Measurements from ENCODE around the gene TANC1. TPM values are rescaled to one million over a fixed set of nuclear protein-coding genes. Genes with fewer than 3 reads are reported as not detected.

TANC1 gene
- total and polyA plus RNA-seq, 2 donors (not counting 3 experiments of a cell fraction or from before 2014, with no cell fraction given) = 58.9 to 99.4 TPM

GRCh38 chr2:159204381-159205144 lies 236.1 kb downstream of the TANC1 start:
- Histone ChIP-seq H3K36me3 (ENCODE audit: control insufficient read depth in 2 of 2, extremely low read depth in 1 of 2, insufficient read depth in 2 of 2, low read length in 2 of 2) (peaks cover 13 to 36% of the 10 kb centered on the region in 2 experiments), H3K9me3 (replicated peaks; ENCODE audit: control insufficient read depth, insufficient read depth, low read length) (no peaks in the 10 kb centered on the region), H3K9ac (replicated peaks; ENCODE audit: extremely low read depth, insufficient read depth, low read length) (no peak overlapping the region), H3K9me1 (replicated peaks; ENCODE audit: control insufficient read depth, extremely low read depth, insufficient read depth, low read length) (no peaks in the 10 kb centered on the region), H3K4me3 (replicated peaks in 1 of 3; ENCODE audit: insufficient read depth in 1 of 3, low read depth in 1 of 3, low read length in 3 of 3) (no peak overlapping the region), H4K20me1 (replicated peaks; ENCODE audit: control insufficient read depth, extremely low read depth, insufficient read depth, low read length) (no peaks in the 10 kb centered on the region), H2AFZ (ENCODE audit: low read depth, low read length) (no peak overlapping the region), H3K4me2 (ENCODE audit: insufficient read depth, low read length) (no peak overlapping the region), H3K27ac (ENCODE audit: insufficient read depth, low read depth, low read length) (no peak overlapping the region), H3K79me2 (ENCODE audit: control insufficient read depth, insufficient read depth, low read length) (no peaks in the 10 kb centered on the region), H3K27me3 (ENCODE audit: control insufficient read depth in 2 of 2, insufficient read depth in 2 of 2, low read length in 2 of 2) (no peaks in the 10 kb centered on the region), H3K4me1 (ENCODE audit: control insufficient read depth, extremely low read depth, insufficient read depth, low read length) (no peaks in the 10 kb centered on the region)
- FAIRE-seq (no peak), DNase-seq (ENCODE audit: low read depth, low spot score) (no peak)
- ChIA-PET POLR2A (no interaction called here), CTCF (no interaction called here)
- dilution Hi-C loops (cut with MboI; ENCODE audit: extremely low pct_ligation_motif_present, low sequenced_read_pairs) = no loop called here
- BruUV-seq (replicated peaks) = no TSS peak
- intact Hi-C loops (cut with micrococcal nuclease) = no loop called here
- TF ChIP-seq MYC (IDR thresholded peaks at IDR 0.05; ENCODE audit: low read depth, low read length) (no peak), FOS (IDR thresholded peaks at IDR 0.05; ENCODE audit: borderline replicate concordance, insufficient read depth, low read length) (no peak), EZH2 (IDR thresholded peaks at IDR 0.05; ENCODE audit: borderline replicate concordance, low read depth, low read length, severe bottlenecking) (no peak), POLR2A (IDR thresholded peaks at IDR 0.05; ENCODE audit: low read depth, low read length) (no peak), MAX (IDR thresholded peaks at IDR 0.05; ENCODE audit: insufficient read depth, insufficient read length) (no peak), GATA2 (IDR thresholded peaks at IDR 0.05; ENCODE audit: insufficient read depth, insufficient read length, low read depth, low read length) (no peak), POLR2AphosphoS5 (IDR thresholded peaks at IDR 0.05; ENCODE audit: insufficient read depth, low read depth, low read length) (no peak), JUN (IDR thresholded peaks at IDR 0.05; ENCODE audit: borderline replicate concordance, insufficient read depth, insufficient read length, low read depth) (no peak), CTCF (IDR thresholded peaks at IDR 0.05; ENCODE audit: extremely low read depth in 1 of 2, insufficient read depth in 1 of 2, low read depth in 1 of 2, low read length in 2 of 2) (no peak)
